H7 (cell line): Measurements from ENCODE around the gene EPHB2. TPM values are rescaled to one million over a fixed set of nuclear protein-coding genes. Genes with fewer than 3 reads are reported as not detected.
"Not testable (repeated sequence)": the region's sequence is repeated elsewhere in the genome, so short reads cannot be mapped to it uniquely, and the experiment has no call there.

Source experiments
- DNase-seq: peaks from one replicate; pipeline ENCODE4 v3.0.0; 2012
- H3K27me3 ChIP-seq: 2 replicates; pipeline ENCODE4 v1.6.0; 2011; ENCODE audit warnings: mild to moderate bottlenecking, low read length; ENCODE audit not compliant: control insufficient read depth, insufficient read depth
- H3K36me3 ChIP-seq: replicated peaks from 2 replicates; pipeline ENCODE4 v1.5.1; 2011; ENCODE audit warnings: low read length; ENCODE audit not compliant: control insufficient read depth, insufficient read depth
- H3K4me3 ChIP-seq: 2 replicates; pipeline ENCODE4 v1.5.1; 2011; ENCODE audit warnings: low read depth, mild to moderate bottlenecking, control low read depth, low read length, moderate library complexity; ENCODE audit not compliant: insufficient read depth
- total RNA-seq: library from RNA; depleted of rRNA; stranded (reverse); fragments of >200 nt; shearing (Covaris generic); gene quantifications from 2 replicates; pipeline ENCODE4 v1.2.3, GENCODE V29; 2014; rRNA removed

Gene EPHB2
- 12.3 and 14.8 TPM in 2 replicates for total RNA-seq

DNA sequence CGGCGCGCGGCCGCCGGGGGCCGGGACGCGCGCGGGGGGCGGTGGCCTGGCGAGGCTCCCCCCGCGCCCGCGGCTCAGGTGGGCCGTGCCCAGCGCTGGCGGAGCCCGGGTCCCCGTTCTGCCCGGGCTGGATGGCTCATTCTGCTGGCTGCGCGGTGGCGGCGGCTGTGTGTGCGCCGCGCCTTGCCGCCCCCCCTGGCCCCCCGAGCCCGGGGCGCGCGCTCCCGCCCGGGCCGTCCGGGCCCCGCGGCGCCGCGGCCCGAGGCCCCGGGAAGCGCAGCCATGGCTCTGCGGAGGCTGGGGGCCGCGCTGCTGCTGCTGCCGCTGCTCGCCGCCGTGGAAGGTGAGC is at the start of gene EPHB2:
Gene EPHB2, plus strand, starts transcription at position 139 of the 349 bp plus-strand sequence. Its CDS starts 144 bp downstream, at position 283.
- H3K27me3 ChIP-seq, result peaks cover 27% of the 10 kb centered on the region
- H3K36me3 ChIP-seq, result no peaks in the 10 kb centered on the region
- DNase-seq, result peak; percentile 95
- peak within 1 kb of the TSS; percentile 42 for H3K4me3 ChIP-seq

DNA sequence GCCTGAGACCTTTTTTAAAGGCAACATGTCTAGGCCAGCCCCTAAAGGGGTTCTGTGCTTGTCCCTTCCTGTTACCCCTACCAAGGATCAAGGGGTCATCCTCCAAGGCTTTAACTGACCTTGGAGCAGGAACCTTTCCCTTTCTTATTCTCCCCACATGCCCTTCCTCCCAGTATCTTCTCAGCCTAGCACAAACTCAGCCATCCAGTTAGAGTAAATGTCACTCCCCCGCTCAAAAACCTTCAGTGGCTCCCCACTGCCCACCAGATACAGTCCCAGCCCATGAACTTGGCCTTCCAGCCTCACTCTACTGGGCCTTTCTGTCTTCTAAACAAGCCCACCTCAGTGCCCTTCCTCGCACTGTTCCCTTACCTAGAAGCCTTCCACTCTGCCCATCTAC is 48.8 kb upstream of the EPHB2 start:
- Histone ChIP-seq H3K36me3 (no peaks in the 10 kb centered on the region), H3K27me3 (no peaks in the 10 kb centered on the region), H3K4me3 (no peak overlapping the region)
- no peak for DNase-seq

DNA sequence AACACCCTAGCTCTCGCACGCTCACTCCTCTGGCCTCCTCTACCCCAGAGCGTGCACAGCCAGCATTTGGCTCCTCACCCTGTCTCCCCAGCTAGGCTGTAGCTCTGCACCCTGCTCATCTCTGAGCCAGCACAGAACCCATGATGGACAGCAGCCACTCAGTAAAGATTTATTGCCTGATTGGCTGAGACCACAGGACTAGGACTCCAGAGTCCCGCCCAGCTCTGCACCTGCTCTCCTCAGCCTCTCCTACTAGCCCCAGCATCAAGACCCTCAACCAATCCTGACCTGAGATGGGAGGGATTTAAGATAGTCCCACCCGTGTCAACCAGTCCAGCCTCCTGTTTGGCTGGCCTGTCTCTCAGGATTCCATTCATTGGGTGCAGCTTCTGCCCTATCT is 48.3 kb upstream of the EPHB2 start:
- H3K36me3 ChIP-seq, result no peaks in the 10 kb centered on the region
- no peak overlapping the region for H3K4me3 ChIP-seq
- peak; percentile 95 for DNase-seq
- H3K27me3 ChIP-seq, result no peaks in the 10 kb centered on the region

DNA sequence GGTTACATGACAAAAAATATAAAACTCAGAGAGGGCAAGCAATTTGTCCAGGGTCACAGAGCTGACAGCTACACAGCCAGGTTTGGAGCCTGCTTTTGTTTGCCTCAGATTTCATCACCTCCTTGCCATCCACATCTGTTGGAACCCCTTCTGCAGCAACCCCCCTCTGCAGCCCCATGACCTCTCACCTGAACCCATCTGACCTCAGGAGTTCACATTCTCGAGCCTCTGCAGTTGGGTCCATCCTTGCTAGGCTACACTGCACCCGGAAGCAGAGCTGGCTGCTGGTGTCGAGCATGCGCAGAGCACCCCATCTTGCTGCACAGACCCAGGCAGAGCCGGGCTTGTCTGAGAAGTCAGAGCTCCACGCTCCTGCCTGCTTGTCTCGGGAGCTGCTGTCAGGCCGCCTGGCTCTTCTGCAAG is 47.6 kb upstream of the EPHB2 start:
- Histone ChIP-seq H3K4me3 (no peak overlapping the region), H3K27me3 (no peaks in the 10 kb centered on the region), H3K36me3 (no peaks in the 10 kb centered on the region)
- DNase-seq, result no peak

DNA sequence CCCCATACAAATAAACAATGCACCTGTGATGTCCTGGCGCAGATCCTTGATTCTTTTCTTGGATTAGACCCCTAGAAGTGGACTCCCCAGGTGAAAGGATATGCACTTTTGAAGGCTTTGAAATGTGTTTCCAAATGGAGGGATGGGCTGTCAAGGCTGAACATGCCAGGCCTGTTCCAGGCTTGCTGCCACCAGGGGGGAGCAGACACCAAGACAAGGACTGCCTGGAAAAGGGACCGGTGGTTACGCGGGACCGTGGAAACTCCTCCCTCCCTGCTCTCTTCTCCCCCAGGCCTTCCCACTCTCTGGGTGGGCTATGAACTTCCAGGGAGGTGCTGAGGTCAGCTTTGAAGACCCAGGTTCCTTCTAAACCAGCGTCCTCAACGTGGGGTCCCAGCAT is 44.9 kb upstream of the EPHB2 start:
- H3K27me3 ChIP-seq, result no peaks in the 10 kb centered on the region
- no peak overlapping the region for H3K4me3 ChIP-seq
- peak; percentile 86 for DNase-seq
- H3K36me3 ChIP-seq, result no peaks in the 10 kb centered on the region

DNA sequence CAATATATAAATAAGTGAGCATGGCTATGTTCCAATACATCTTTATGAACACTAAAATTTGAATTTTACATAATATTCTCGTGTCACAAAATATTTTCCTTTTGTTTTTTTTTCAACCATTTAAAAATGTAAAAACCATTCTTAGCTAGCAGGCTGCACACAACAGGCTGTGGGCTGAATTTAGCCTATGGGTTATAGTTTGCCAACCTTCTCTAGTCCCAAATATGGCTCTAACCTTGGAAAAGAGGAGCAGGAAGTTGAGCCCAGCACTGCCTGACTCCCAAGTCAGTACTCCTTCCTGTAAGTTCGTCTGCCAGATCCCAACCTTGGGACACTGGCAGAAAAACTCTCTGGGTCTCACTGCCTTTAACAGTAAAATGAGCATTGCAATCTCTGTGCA is 44.2 kb upstream of the EPHB2 start:
- Histone ChIP-seq H3K4me3 (no peak overlapping the region), H3K36me3 (no peaks in the 10 kb centered on the region), H3K27me3 (no peaks in the 10 kb centered on the region)
- DNase-seq, result no peak

DNA sequence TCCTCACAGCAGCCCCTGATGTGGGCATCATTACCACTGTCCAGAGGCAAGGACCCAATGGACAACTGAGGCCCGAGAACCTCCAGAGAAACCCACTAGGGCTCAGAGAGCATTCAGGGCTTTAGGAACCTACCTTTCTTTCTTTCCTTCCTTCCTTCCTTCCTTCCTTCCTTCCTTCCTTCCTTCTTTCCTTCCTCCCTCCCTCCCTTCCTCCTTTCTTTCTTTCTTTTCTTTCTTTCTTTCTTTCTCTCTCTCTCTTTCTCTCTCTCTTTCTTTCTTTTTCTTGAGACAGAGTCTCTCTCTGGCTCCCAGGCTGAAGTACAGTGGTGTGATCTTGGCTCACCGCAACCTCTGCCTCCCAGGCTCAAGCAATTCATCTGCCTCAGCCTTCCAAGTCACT is 41.8 kb upstream of the EPHB2 start:
- DNase-seq, H3K36me3 ChIP-seq, H3K27me3 ChIP-seq, H3K4me3 ChIP-seq: not testable (repeated sequence)

DNA sequence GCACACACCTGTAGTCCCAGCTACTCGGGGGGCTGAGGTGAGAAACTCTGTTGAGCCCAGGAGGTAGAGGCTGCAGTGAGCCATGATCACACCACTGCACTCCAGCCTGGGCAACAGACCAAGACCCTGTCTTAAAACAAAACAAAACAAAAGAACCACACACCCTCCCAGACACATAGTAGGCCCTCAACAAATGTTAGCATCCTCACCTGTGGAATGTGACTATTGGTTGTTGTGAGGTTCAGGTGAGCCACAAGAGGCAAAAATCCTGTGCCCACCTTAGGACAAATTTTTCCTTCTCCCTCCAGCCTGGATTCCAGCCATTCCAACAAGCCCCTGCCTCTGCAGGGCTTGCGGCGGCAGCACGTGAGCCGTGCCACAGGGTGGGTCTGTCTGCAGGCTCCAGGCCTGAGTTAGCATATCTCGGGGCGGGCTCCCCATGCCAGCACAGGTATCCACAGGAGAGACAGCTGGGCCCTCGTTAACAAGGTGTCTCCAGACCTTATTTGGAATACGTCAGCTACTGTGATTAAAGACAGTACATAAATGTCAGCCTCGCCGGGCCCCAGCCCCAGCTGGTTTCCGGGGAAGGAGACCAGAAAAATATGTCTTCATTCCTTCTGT is 40.2 kb upstream of the EPHB2 start:
- DNase-seq, result no peak
- Histone ChIP-seq H3K36me3 (no peaks in the 10 kb centered on the region), H3K27me3 (no peaks in the 10 kb centered on the region), H3K4me3 (no peak overlapping the region)

DNA sequence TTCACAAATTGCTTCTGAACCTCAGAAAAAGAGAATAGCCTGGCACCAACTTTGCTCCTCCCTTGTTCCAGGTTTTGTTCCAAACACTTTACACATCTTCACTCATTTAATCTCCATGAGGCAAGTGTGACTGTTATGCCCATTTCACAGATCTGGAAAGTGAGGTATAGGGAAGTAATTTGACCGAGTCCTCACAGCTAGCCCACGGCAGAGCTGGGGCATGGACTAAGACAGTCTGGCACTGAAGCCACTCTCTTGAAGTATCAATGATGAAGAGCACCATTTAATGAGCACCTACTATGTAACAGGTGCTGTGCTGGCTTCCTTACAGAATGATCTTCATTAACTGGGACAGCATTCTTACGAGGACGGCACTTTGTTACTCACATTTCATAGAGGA is 38.6 kb upstream of the EPHB2 start:
- no peak for DNase-seq
- Histone ChIP-seq H3K27me3 (no peaks in the 10 kb centered on the region), H3K4me3 (no peak overlapping the region), H3K36me3 (no peaks in the 10 kb centered on the region)

DNA sequence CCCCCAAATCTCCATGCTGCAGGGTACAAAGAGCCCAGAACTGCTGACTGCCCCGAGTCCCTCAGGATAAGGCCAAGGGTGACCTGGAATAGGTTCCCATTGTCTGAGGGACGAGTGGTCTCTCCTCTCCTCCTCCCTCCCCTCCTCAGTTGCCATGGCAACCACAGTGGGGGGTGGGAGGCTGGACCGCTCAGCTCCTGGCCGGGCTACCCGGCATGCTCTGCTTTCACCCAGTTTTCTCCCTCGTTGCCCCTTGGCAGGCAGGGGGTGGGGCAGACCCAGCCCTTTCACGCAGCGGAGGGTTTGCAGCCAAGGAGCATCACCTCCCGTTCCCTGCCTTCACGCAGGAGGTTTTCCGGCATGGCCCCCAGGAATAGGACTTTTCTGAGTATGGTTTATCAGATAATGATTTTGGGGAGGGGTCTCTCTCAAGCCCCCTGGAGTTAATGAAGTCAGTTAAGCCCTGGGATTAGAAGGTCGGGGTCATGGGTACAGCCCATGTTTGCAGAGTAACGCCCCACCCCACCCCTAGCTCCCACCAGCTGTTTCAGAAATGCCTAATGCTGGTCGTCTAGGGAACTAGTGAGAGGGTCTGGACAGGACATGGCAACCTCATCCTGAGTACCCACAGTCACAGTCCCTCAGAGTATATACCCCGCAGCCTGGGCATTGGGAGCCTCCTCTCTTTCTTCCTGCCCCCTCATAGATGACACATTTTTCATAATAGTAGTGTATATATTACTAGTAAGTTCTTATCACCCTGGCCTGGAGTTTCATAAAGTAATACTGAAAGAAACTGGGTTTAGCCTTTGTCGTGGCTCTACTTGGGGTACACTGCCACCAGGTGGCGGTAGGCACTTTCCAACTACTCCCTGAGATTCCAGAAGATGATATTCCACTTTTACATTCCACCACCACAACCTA is 36.9 kb upstream of the EPHB2 start:
- Histone ChIP-seq H3K4me3 (no peak overlapping the region), H3K27me3 (no peaks in the 10 kb centered on the region)
- peak; percentile 95 for DNase-seq

DNA sequence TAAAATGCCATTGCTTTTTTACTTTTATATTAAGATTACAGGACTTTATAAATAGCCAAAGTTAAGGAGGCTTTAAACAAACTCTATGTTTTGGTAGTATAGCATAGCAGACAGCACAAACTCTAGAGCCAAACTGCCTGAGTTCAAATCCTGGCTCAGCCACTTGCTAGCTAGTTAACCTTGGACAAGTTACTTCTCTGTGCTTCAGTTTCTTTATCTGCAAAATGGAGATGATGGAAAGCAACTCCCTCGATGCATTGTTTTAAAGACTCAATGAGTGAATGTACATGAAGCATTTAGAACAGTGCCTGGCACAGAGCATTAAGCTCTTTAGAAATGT is 36.3 kb upstream of the EPHB2 start:
- no peaks in the 10 kb centered on the region for H3K36me3 ChIP-seq
- no peak for DNase-seq
- no peaks in the 10 kb centered on the region for H3K27me3 ChIP-seq
- H3K4me3 ChIP-seq, result no peak overlapping the region

More for the DNA sequence above, 36.9 kb upstream of the EPHB2 start:
- H3K36me3 ChIP-seq, result no peaks in the 10 kb centered on the region

DNA sequence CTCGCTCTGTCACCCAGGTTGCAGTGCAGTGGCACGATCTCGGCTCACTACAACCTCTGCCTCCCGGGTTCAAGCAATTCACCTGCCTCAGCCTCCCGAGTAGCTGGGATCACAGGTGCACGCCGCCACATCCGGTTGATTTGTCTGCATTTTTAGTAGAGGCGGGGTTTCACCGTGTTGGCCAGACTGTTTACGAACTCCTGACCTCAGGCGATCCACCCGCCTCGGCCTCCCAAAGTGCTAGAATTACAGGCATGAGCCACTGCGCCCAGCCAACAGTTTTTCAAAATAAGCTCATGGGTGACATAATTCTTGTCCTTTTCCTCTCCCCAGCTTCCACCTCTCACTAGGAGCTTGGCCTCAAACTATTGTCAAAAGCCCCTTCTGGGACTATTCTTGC is 34.5 kb upstream of the EPHB2 start:
- H3K27me3 ChIP-seq, DNase-seq, H3K36me3 ChIP-seq, H3K4me3 ChIP-seq: not testable (repeated sequence)

DNA sequence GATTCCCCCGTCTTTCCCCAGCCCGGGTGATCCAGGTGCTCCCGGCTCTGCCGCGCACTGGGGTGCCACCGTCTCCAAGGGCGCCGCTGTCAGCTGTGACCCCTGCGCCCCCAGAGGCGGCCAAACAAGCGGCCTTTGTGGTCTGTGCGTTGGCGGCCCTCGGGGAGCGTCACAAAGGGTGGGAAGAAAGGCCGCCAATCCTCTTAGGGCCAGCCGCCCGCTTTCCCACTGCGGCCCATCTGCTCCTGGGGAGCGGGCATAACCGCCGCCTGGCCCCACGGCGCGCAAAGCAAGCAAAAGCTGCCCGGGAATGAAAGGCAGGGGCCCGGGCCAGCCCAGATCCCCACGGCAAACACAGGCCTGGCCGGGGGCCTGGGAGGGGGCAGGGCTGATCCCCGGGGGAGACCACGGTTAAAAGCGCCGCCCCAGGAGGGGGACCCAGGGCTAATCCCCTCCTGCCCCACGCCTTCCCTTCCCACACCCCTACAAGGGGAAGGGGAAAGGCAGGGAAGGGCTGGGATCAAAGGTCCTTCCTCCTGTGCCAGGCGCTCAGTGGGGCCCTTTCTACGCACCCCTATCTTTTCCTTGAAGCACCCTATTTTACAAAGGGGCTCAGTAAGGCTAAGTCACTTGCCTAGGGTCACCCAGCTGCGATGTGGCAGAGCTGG is 33.6 kb upstream of the EPHB2 start:
- H3K27me3 ChIP-seq, result no peaks in the 10 kb centered on the region
- DNase-seq, result peak; percentile 68
- no peak overlapping the region for H3K4me3 ChIP-seq
- no peaks in the 10 kb centered on the region for H3K36me3 ChIP-seq

DNA sequence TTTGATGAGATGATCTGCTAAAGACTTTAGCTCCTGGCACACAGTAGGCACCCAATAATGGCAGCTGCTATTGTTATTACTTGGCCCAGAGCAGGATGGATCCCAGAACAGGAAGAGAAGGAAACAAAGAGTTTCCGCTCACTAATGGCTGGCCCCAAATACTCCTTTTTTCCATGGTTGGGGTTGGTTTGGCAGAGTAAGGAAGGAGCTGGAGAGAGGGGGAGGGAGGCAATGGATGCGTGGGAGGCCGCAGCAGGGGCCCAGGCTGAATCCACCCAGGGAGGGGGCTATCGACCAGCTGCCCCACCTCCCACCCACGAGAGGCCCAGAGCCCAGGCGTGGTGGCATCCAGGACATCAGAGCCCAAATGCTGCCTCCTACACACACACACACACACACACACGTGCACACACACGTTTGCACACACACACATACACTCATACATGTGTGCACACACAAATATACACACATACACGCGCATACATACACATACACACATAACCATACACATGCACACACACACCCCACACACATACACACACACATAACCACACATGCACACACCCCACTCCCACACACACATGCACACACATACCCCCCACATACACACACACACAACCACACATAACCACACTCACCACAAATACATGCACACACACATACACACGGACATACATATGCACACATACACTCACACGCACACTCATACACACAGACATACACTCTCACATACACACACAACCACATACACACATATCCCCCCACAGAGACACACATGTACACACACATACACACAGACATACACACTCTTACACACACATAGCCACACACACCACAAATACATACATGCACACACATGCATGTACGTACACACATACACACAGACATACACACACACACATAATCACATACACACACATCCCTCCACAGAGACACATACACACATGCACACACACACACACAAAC is 32.4 kb upstream of the EPHB2 start:
- no peaks in the 10 kb centered on the region for H3K27me3 ChIP-seq
- no peak for DNase-seq
- no peak overlapping the region for H3K4me3 ChIP-seq
- no peaks in the 10 kb centered on the region for H3K36me3 ChIP-seq
